Left renal pelvis (tissue), 4 donors: ENCODE results near the gene KEAP1. TPM values are rescaled to one million over a fixed set of nuclear protein-coding genes. Genes with fewer than 3 reads are reported as not detected.
A peak's percentile ranks its signal among the peaks of the same experiment; 100 is the strongest.

ENCODE experiments used
- DNase-seq, 4 donors: peaks; one replicate each; pipeline ENCODE4 v3.0.0-alpha.2; 2013; ENCODE audit warnings: low read depth in 4 of 4, low spot score in 3 of 4
- polyA plus RNA-seq, 4 donors: library from polyadenylated mRNA; unstranded; fragments of 120-200 nt; gene quantifications; one replicate each; pipeline ENCODE4 v1.2.1, GENCODE V29; 2013; ENCODE audit not compliant: insufficient read length in 4 of 4

Gene KEAP1
- polyA plus RNA-seq, 4 donors = 71.2 to 77.2 (median 74.1) TPM

DNA sequence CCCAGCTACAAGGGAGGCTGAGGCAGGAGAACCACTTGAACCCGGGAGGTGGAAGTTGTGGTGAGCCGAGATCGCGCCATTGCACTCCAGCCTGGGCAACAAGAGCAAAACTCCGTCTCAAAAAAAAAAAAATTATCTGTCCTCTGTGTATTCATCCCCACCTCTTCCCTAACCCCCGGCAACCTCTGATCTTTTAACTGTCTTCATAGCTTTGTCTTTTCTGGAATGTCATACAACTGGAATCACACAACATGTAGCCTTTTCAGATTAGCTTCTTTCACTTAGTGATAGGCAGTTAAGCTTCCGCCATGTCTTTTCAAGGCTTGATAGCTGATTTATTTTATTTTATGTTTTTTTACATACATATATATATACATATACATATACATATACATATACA, 22.5 kb upstream of the KEAP1 start:
- DNase-seq = no peak

DNA sequence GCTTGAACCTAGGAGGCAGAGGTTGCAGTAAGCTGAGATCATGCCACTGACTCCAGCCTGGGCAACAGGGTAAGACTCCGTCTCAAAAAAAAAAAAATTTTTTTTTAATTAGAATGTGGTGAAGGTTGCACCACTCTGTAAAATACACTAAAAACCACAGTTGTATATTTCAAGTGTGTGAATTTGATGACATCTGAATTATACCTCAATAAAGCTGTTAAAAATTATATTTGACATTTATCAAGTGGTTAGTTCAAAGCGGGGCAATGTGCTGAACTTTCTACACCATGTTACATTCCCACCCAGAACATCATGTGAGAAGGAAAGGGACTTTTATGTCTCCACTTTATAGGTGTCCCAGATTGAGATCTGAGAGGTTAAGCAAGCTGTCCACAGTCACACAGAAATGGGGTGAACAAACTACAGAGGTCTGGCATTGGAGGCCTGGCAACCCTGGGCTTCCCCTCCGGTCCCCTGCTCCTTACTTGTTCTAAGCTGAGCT, 20.0 kb upstream of the KEAP1 start:
- no peak for DNase-seq

DNA sequence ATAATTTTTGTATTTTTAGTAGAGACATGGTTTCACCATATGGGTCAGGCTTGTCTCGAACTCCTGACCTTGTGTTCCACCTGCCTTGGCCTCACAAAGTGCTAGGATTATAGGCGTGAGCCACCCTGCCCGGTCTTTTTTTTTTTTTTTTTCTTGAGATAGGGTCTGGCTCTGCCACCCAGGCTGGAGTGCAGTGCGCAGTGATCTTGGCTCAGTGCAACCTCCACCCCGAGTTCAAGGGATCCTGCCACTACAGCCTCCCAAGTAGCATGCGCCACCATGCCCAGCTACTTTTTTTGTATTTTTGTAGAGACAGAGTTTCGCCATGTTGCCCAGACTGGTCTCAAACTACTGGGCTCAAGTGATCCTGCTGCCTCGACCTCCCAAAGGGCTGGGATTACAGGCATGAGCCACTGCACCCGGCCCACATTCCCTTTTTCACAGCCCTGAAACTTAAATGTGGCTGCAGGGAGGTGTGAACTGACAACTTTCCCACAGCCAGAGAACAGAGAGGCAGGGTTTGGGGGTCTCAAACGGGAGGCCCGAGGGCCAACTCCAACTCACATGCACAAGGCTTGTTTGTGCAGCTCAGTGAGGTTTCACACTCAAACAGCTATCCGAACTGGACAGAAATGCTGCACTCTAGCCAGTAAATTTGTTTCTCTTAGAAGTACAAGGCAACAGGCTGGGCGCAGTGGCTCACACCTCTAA, 18.5 kb upstream of the KEAP1 start:
- DNase-seq = no peak

DNA sequence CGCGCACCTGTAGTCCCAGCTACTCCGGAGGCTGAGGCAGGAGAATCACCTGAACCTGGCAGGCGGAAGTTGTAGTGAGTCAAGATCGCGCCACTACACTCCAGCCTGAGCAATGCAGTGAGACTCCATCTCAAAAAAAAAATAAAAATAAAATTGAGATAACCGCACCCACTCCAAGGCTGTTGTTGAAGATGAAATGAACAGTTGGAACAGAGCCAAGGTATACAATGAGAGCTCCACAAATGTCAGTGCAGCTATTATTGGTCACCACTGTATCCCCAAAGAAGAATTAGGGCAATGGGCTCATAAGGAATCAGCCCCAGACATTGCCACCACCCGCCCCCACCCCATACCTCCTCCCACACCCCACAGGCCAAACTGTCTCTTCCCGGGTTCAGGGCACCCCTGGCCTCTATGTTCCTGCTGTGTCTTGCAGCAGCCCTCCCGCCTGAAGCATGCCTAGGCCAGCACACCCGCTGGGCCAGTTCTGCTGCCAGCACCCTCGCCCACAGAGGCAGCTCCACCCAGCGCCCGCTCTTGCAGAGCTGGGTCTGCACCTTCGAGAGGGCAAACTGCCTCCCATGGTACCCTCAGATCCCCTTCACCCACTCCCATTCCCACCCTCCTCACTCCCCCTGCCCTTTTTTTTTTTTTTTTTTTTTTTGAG, 17.6 kb upstream of the KEAP1 start:
- no peak for DNase-seq

DNA sequence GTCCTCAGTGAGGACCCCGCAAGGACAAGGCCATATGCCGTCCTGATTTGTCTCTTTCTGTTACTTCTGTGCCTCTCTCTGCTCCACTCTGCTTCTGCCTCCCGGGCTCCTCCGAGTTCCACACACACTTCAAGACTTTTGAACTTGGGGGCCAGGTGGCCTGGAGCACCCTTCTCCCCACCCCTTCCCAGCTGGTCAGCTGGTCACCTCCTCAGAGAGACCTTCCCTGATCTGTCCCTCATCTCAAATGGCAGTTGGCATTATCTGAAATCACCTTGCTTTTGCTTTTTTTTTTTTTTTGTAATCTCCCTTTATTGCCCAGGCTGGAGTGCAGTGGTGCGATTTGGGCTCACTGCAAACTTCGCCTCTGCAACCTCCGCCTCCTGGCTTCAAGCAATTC, 16.3 kb upstream of the KEAP1 start:
- no peak for DNase-seq

DNA sequence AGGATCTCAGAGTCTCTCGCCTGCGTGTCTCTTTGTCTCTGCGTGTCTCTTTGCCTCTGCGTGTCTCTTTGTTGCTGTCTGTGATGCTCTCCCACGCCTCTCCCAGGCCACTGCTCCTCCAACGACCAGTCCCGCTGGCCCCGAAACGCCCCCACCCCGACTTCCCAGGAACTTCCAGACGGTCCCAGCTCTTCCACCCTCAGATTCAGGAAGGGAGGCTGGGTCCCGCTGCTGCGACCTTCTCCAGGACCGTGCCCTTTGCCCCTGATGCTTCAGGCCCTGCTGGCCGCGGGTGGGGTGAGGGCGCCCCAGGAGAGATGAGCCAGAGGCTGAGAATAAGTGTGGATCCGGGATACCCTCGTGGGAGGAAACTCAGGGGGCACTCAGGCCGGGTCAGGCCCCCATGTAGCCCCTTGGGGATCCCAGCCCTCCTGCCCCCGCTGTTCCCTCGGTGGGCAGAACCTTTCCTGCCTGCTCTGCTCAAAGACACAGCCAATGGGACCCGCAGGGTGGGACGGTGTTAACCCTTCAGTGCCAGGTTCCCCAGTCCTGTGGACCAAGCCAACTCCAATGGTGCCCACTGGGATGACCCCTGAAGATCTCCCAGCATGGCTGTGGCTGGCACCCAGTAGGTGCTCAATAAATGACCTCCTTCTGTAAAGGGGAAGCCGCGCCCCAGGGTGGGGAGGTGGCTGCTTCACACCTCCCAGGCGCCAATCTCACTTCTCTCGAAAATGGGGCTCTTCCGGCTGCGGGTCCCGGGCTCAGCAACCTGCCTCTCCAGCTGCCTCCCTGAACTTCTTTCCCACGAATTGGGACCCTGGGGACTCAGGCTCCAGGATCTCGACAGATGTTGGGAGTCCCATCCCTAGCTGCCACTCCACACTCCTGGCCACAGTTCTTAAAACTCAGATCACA, 15.5 kb upstream of the KEAP1 start:
- DNase-seq = no peak

DNA sequence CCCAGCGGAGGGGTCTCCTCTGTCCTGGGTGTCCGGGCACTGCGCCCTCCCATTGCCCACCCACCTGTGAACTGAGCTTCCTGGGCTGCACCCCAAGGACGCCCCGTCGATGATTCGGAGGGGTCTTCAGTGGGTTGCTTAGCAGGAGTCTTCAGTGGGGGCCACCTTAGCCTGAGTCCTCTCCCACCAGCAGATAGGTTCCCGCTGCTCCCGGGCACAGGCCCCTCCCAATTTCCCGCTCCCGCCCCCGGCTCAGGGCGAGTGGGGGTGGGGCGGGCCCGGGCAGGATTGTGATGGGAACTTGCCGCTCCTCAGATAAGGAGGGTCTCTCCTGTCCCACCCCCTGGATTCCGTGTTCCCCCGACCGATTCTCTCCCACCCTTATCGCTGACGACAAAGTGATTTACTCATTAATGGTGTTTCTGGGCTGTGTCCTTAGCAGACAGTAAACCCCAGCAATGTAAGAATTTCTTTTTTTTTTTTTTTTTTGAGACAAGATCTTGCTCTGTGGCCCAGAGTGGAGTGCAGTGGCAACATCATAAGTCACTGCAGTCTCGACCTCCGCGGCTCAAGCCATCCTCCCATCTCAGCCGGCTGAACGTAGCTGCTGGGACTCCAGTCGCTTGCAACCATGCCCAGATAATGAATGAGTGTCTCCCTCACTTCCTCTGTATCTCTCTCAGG, 14.7 kb upstream of the KEAP1 start:
- no peak for DNase-seq

DNA sequence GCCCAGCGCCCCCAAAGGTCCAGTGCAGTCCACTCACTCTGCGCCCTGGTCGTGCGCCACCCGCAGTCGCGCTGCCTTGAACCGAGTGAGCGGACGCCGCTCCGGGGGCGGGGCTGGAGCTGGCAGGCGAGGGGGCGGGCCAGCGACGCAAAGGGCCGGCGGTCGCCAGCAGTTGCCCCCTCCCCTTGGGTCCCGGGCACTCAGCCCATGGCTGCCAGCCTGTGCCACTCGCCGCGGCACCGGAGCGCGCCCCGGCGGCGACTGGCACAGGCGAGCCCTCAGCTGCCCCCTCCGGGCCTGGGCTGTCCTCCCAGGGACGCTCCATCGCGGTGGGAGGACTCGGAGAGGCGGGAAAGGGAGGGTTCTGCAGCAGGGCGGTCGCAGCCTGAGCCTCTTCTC, 14.2 kb upstream of the KEAP1 start, which contains the start of gene S1PR5:
S1PR5 (minus strand) TSS at position 87 of the 399 bp plus-strand sequence. CDS start 2,436 bp downstream, outside the sequence.
- DNase-seq = no peak

DNA sequence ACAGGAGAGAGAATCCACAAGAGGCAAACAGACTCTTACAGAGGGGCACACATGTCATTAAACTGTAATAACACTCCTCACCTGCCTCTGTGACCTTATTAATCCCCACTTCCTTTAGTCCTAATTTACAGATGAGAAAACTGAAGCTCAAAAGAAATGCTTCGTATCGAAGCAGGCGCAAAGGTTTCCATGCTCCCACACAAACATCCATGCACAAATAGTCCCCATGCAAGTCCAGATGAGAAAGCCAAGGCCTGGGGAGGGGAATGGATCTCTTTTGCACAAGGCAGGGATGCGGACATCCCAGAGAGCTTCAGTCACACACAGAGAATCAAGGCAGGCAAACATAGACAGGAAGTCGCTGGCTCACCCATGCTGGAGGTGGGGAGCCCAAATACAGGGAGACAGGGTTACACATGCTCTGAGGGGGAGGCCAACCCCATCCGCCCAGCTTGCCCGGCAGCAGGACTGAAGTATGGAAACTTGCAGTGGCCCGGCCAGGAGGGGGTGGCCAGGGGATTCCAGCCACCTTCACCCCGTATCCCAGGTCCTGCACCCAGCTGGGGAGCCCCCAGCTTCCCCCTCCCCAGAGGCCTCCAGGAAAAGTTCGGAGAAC, 13.6 kb upstream of the KEAP1 start:
- DNase-seq = no peak

DNA sequence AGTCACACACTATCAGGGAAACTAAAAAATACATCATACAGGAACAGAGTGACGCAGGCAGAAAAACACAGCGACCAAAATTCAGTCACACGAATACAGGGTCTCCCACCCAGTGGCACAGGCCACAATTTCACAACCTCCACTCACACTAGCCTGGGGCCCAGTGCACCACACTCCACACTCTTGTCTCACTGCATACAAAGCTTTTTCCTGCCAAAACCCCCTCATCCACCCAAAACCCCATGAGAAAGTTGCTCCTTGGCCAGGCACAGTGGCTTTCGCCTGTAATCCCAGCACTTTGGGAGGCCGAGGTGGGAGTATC, 12.9 kb upstream of the KEAP1 start:
- DNase-seq = no peak

DNA sequence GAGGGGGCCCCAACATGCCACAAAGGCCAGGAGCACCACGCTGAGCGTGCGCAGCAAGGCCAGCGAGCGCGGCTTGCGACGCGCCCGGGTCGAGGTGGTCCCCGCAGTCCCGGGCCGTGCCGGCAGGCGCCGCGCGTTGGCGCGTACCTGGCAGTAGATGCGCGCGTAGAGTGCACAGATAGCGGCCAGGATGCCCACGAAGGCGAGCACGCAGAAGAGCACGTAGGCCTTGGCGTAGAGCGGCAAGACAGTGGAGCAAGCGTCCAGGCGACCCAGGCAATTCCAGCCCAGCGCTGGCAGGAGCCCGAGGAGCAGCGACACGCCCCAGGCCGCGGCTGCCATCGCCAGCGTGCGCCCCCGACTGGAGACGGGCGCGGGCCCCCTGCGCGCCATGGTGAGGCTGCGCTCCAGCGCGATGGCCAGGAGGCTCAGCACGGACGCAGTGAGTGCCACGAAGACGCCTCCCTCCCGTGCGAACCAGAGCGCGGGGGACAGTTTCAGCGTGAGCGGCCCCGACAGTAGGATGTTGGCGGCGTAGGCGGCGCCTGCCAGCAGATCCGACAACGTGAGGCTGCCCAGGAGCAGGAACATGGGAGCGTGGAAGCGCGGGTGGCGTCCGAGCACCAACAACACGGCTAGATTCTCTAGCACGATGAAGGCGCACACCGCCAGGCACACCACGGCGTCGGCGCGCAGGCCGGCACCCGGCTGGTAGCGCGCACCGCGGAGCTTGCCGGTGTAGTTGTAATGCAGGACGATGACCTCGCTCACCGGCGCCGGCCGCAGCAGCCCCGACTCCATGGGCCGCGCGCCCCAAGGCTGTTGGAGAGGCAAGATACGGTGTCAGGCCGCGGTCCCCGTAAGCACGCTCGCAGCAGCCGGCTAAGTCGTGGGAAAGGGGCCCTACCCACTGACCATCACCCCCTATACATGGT, 11.3 kb upstream of the KEAP1 start:
- DNase-seq = no peak

DNA sequence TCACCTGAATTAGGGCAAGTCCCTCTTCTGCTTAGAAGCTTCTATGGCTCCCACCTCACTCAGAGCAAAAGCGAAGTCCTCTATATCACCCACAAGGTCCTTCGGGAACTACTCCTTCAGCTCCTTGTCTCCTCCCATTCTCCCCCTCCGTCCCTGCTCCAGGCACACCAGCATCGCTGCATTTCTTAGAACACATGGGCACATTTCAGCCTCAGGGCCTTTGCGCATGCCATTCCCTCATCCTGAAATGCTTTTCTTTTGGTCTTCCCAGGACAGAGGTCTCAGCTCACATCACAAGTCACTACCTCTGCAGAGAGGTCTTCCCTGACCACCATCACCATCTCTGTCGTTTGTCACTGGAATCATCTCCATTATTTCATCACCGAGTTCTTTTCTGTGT, 10.1 kb upstream of the KEAP1 start:
- DNase-seq = no peak

DNA sequence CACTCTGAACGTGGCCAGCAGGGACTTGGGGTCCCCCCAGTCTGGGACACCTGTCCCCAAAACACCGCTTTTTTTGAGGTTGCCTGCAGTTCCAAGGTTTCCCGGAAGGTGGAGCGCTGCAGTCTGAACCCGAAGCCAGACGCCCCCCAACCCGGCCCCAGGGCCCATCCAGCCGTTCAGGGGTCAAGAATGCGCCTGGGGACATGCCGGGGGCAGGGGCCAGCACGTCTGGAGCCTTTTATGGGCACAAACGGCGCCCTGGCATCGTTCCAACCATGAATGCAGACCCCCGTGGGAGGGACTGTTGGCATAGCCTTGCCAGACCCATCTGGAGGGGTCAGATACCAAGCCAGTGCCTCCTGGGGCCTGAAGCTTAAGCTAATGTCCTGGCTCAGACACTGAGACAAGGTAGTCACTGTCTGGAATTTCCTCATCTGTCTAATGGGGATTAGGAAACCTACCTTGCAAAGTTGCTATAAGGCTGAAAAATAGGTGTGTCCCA, 7.2 kb upstream of the KEAP1 start:
- no peak for DNase-seq

DNA sequence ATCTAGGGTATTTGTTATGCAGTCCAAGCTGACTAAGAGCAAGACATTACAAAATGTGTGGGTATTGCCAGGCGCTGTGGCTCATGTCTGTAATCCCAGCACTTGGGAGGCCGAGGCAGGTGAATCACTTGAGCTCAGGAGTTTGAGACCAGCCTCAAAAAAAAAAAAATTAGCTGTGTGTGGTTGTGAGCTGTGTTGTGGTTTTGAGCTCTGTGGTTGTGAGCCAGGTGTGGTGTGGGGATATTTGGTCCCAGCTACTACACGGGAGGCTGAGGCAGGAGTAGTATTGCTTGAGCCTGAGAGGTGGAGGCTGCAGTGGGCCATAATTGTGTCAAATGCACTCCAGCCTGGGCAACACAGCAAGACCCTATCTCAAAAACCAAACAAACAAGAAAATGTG, 5.6 kb upstream of the KEAP1 start:
- DNase-seq = no peak

DNA sequence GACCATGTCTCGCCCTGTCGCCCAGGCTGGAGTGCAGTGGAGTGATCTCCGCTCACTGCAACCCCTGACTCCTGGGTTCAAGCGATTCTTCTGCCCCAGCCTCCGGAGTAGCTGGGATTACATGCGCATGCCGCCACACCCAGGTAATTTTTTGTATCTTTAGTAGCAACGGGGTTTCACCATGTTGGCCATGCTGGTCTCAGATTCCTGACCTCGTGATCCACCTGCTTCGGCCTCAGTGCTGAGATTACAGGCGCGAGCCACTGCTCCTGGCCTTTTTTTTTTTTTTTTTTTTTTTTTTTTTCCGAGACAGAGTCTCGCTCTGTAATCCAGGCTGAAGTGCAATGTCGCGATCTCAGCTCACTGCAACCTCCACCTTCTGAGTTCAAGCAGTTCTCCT, 4.9 kb upstream of the KEAP1 start:
- no peak for DNase-seq

DNA sequence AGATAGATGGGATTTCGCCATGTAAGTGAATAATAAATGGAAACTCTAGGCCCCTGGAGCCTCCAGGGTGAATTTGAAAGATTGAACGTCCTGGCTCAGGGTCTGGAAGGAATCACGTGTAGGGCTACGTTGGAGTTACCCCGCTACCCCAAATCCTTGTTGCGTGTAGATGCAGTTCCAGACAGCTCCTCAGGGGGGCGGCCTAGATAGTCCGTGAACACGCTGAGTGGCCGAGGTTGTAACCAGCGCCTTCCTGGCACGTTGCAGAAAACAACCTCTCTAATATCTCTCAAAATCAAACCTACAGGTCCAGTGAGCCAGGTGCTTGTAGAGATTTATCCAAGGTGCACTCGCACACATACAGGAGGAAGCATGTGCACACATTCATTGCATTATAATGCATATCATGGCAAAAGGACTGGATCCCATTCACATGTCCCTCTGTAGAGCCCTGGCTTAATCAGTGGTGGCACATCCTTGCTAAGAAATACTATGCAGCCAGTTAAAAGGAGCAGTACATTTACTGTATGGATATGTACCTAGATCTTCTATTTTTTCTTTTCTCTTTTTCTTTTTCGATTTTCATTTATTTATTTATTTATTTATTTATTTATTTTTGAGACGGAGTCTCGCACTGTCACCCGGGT, 2.5 kb upstream of the KEAP1 start:
- DNase-seq = no peak

DNA sequence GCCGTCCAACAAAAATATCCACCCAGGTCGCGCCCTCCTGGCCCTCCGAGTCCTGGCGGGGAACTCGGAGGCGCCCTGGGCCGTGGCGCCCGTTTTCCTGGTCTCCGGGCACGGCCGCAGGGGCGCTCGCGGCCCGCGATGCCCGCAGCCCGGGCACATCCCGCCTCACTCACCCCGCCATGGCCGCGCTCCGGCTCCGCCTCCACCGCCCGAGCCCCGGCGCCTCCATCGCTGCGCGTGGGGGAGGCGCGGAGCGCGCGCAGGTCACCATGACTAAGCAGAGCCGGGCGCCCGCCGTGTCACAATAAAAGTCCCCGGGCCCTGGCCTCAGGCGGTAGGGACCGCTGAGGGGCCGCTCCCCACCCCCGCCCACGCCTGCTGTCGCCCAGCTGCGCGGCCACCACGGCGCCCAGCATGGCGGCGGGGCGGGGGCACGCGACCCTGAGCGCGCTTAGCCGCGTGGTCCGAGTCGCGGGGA, 593 bp downstream of the KEAP1 start:
- peak; percentile 82 to 90 (median 87) for DNase-seq

DNA sequence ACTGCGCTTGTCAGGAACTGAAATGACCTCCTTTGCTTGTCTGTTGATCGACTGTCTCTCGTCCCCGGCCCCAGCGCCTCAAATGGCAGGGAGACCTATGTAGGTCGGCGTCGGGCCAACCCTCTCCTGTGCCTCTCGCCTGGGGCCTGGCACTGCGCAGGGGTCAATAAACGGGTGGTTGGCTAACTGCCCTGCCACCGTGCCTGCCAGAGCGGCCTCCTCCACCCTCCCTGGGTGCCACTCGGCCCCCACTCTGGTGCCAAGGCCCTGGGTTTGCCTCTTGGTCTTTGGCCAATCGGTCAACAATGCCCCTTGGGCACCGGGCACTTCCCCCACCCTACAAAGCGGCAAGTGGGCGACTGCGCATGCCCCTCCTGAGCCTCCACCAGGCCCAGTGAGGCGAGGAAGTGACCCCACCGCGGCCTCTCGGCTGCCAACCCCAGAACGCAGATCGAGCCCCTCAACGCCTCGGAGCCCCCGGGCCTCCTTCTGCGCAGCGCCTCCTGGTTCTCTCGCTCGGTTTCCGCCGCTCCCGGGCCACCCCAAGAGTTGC, 1.1 kb downstream of the KEAP1 start:
- no peak for DNase-seq
